Peyer's patch (tissue), 4 donors: Measurements from ENCODE around the gene YIF1A.

Experiments
- CTCF ChIP-seq, 6 experiments: fragments of 450-650 bp in 4 of 6; fragments of 200-600 bp in 2 of 6; sonication (generic) in 1 of 6; IDR thresholded peaks; one replicate each; pipeline ENCODE4 v1.5.1; 2017 to 2019; ENCODE audit warnings: antibody characterized with exemption in 6 of 6, mild to moderate bottlenecking in 3 of 6, moderate library complexity in 1 of 6
- POLR2A ChIP-seq, 2 donors: fragments of 450-650 bp; IDR thresholded peaks; one replicate each; pipeline ENCODE4 v1.5.1; 2017; ENCODE audit warnings: antibody characterized with exemption in 2 of 2, mild to moderate bottlenecking in 2 of 2, moderate library complexity in 2 of 2

DNA sequence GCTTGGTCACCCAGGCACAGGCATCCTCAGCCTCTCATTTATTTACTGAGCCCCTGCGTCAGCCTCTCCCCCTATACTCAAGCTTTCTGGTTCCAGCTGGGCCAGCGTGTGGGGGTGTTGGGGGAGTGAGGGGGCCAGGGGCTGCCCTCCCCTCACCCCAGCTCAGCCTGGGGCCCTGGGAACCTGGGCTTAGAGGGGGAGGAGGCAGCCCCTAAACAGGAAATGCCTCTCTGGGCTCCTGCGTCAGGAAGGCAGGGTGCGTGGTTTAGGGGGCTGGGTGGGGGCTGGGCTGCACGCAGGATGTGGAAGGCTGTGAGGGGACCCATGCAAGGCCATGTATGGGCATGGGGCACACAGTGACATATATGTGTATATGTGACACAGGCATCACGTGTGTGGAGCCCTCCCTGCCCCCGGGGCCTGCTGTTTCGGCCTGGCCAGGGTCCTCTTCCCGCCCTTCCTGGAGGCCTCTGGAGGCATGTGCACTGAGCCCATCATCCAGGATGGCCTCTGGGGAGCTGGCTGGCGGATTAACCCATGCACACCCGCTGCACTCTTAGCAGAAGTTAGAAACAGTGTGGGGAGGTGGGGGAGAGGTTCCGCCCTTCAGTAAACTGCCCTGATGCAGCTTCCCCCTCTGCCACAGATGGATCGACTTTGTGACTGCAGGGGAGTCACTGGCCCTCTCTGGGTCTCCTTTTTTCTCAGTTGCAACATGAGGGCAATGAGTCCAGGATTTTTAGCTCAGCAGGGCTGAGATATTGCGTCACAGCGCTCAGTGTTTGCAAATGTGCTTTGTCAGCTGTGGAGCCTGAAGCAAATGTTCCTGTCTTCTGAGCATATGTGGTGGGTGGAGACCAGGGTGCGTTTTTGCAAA lies 29.0 kb upstream of the YIF1A start:
- TF ChIP-seq POLR2A (IDR thresholded peaks at IDR 0.05) (no peak), CTCF (IDR thresholded peaks at IDR 0.05) (no peak)
